Measurements from ENCODE around the gene AKT1S1.

The AKT1S1 gene

DNA sequence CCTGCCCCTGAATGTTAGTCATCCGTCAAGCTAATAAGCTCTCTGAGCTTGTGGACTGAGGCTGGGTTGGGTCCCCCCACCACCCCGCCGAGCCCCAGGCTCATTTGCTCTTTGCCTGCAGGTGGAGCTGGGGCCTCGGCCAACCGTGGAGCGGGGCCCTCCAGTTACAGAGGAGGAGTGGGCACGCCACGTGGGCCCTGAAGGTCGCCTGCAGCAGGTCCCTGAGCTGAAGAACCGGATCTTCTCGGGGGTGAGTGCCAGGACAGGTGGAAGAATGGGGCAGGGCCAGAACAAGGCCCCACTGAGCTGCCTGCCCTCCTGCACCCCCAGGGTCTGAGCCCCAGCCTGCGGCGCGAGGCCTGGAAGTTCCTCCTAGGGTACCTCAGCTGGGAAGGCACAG is 5.5 kb upstream of the AKT1S1 start:
- no peak for DNase-seq

DNA sequence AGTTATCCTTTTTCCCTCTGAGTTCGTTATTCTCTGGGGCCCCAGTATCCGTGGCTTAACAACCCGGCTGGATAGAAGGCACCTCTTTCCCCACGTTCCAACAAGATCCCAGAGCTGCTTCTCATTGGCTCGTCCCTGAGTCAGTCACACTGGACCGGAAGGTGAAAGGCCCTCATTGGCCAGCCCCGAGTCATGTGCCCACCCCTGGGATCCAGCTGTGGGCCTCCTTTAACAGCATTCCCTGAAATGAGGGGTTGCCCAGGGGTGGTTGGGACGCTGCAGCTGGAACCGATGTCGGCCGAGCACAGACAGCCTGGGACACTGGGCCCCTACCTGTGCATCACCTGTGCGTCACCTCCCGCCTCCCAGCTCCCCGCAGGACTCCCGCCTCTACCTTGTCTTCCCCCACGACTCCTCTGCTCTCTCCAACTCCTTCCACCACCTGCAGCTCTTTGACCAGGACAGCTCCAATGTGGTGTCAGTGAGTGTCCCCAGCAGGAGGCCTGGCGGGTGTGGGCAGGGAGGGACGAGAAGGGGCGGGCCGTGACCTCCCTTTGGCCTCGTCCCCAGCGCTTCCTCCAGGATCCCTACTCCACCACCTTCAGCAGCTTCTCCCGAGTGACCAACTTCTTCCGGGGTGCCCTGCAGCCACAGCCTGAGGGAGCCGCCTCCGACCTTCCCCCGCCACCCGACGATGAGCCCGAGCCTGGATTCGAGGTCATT is 4.7 kb upstream of the AKT1S1 start:
- DNase-seq: no peak

DNA sequence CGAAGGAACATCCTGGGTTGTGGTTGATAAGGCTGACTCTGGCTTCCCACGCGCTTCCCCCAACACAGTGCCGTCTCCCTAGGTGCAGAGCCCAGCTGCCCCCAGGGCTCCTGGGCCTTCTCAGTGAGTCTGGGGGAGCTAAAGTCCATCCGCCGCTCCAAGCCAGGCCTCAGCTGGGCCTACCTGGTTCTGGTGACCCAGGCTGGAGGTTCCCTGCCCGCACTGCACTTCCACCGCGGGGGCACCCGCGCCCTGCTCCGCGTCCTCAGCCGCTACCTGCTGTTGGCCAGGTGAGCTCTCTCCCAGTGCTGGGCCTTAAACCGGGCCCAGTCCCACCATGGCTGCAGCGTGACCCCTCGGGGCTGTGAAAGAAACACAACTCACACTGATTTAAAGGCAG is 4.0 kb upstream of the AKT1S1 start:
- no peak for DNase-seq

DNA sequence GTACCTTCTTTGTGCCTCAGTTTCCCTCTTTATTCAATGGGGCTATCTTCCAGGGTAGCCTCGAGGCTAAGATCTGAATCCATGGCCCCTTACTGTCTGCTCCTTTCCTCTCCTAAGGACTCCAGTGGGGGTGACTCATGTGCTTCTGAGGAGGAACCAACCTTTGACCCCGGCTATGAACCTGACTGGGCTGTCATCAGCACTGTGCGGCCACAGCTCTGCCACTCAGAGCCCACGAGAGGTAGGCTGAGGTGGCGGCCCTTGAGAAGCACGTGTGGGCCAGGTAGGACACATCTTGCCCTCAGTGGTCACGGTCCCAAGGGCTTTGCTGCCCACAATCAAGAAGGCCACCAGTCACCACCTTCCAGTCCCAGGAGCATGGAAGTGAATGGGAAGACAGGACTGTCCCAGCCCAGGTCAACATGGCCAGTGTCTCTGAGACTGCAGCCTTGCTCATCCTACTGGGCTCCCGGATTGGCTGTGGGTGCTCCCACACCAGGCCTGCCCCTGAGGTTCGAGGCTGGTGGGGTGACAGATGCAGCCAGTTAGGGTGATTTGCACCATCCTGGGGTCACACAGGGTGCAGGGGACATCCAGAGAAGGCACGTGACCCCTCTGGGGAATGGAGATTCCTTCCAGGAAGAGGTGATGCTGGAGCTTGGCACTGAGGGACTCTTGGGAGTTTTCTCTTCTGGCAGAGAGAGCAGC is 3.2 kb upstream of the AKT1S1 start:
- DNase-seq: no peak

DNA sequence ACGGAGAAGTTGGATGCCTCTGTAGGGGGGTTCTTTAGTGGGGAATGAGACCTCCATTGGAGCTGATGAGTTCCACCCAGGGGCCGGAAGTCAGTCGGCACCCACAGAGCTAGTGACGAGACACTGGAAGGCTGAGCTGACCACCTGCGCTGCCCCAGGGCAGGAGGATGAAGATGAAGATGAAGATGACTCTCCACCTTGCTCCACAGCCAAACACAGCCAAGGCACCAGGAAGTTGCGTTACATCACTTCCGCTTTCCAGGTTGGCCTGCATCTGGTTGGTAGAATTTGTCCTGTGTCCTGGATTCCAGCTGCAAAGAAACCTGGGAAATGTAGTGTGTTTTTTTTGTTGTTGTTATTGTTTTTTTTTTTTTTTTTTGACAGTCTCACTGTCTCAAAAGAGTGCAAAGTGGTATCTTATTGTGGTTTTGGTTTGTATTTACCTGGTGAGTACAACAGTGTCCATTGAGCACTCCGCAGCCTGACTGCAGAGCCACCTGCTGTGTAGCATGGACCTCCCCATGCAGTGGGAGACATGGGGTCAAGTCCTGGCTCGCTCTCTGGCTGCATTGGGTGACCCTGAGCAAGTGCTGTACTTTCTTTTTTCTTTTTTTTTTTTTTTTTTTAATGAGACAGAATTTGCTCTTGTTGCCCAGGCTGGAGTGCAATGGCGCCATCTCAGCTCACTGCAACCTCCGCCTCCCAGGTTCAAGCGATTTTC is 2.2 kb upstream of the AKT1S1 start:
- DNase-seq: no peak

DNA sequence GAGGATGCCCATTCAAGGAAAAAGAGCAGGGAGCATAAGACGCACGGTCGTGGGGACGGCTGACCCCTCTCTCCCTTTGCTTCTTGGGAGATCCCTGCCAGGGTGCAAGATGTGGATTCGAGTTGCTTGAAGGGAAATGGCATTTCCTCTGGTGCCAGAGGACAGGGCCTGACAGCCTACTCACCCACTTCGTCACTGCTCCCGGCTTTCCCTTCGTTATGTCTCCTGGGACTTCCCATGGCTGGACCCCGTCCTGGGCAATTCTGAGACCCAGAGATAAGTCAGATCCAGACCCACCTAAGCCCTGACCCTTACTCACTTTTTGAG is 1.6 kb upstream of the AKT1S1 start:
- DNase-seq: no peak

DNA sequence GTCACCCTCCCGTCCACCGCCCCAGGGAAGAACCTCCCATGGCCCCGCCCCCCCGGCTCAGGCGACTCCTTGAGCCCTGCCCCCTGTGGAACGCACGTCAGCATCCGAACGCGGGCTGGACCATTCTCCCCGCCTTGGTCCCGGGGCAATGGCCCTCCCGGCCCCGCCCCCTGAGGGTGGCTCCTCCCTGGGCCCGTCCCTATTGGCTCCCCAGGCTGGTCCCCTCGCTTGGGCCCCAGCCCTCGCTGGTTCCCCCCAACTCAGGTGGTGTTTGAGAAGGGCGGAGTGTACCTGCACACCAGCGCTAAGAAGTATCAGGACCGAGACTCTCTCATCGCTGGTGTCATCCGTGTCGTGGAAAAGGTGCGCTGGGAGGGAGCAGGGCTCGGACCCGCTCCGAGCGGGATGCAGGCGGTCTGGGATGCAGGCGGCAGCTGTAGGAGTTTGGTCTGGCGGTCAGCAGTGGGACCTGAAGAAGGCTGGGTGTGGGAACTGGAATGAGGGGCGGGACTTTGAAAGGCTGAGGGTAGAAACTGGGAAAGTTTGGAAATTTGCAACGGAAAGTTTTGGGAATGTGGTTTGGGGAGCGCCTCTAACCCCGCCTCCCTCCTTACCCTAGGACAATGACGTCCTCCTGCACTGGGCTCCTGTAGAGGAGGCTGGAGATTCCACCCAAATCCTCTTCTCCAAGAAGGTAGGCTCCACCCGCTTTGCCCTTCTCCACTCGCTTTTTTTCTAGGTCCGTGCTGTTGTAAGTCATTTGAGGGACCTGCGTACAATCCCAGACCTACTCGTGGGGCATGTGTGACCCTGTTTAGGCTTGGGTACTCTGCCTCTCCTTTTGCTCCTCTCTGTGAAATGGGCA is 956 bp upstream of the AKT1S1 start:
- DNase-seq: peak; percentile 78

DNA sequence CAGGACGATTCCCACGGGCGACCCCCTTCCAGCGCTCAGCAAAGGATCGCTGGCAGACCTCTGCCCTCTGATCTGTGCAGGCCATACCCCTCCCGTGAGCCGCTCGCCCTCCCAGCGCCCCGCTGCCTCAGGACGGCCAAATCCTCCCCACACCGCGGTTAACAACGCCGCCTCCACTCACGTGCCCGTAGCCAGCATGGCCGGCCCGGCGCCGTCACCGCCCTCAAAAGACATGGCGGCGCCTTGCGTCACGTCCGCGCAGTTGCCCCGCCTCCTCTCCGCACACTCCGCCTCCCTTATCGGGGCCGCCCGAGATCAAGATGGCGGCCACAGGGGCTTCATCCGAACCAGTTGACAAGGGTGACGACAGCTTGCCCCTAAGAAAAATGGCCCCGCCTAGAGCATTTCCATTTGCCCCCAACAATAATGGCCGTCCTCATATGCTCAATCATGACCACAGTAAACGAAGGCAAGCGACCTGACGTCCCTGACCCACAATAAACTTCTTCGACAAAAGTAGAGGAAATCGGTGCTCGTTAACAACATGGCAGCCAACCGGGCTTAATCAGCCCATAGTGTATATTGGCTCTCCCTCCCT is 634 bp downstream of the AKT1S1 start:
- peak; percentile 95 for DNase-seq

DNA sequence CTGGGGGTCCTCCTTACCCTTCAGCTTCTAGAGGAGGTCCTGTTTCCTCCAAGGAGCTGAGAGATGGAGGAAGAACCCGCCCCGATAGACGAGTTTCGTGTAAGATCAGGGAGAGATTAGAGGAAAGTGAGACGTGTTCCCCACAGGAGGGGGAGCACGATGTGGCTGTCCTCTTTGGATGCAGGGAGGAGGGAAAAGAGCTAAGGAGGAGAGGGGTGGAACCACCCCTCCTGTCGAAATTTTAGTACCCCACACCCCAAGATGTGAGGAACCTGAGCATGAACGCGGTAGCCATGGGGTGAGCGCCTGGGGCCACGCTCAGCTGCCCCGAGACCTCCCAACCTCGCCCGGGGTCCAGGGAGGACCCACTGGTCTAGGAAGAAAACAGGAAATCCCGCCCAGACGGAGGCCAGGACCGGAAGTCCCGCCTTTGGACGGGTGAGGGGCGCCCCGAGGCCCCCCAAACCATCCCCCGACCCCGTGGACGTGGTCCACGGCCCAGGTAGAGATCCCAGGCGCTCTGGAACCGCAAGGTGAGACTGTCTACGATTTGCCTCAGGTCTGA is 1.2 kb downstream of the AKT1S1 start:
- DNase-seq: peak; percentile 21

DNA sequence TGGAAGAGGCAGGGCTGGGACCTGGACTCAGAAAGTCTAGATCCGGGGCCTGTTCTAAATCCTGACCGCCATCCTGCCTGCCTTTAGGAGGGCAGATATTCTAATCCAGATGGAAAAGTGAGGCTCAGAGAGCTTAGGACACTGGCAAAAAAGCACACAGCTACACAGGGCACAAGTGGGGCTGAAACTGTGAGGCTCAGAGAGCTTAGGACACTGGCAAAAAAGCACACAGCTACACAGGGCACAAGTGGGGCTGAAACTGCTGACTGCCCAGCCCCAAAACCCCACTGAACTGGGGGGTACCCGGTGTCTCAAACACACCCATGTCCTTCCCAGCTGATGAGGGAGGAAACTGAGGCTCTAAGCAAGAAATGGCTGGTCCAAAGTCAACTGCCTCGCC is 2.0 kb downstream of the AKT1S1 start:
- DNase-seq: no peak

DNA sequence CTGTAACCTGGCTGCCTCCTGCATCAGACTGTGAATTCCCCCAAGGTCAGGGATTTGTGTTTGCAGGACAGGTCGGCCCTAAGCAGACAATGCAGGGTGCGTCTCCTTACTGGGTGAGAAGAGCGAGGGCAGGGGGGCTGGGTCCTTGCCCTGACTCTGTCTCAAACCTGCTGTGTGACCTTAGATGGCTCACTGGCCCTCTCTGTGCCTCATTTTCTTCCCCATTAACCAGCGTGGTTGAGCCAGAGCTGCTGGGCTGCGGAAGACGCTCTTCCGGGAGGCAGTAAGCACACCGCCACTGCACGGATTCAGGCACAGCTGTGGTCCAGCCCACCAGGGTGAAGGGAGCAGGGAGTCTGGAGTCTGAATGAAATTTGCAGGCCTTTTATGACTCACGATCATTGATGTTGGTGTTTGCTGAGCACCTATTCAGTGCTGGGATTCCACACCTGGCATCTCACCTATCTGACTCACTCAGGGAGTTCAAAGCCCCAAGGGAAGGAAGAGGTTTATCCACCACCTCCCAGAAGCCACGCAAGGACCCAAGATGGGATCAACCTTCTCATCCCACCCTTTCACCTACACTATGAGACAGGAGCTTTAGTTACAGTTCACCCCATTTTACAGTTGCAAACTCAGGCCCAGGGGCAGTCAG is 2.5 kb downstream of the AKT1S1 start:
- no peak for DNase-seq

DNA sequence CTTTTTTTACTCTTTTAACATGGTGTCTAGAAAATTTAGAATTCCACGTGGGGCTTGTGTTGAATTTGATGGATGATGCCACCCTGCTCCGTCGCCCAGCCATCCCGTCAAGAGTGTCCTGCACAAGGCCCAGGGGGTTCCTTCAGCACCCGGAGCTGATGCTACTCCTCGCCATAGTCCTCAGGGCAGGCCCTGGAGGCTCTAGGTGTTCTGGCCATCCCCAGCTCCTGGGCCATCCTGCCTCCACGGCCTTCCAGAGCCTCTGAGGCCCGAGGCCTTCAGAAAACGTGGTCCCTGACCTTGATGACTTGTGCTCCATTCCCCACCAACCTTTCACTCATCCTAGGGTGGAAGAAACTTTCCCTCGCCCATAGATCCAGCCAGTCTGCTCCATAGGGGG is 3.3 kb downstream of the AKT1S1 start:
- DNase-seq: no peak

DNA sequence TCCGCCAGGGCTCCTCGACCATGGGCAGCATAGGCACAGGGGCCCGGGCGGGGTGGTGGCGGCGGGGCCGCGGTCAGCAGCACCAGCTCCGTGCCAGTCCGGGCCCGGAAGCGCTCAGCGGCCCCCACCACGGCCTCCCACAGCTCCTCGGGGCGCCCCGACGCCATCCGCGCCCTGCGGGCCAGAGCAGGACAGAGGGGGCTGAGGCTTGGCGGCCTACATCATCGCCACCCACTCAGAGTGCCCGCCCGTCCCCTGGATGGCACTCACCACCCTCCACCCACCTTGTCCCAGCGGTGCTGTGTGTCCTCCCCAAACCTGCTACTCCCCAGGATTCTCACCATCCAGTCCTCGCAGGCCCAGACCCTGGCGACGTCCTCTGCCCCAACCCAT is 4.0 kb downstream of the AKT1S1 start:
- DNase-seq: no peak

DNA sequence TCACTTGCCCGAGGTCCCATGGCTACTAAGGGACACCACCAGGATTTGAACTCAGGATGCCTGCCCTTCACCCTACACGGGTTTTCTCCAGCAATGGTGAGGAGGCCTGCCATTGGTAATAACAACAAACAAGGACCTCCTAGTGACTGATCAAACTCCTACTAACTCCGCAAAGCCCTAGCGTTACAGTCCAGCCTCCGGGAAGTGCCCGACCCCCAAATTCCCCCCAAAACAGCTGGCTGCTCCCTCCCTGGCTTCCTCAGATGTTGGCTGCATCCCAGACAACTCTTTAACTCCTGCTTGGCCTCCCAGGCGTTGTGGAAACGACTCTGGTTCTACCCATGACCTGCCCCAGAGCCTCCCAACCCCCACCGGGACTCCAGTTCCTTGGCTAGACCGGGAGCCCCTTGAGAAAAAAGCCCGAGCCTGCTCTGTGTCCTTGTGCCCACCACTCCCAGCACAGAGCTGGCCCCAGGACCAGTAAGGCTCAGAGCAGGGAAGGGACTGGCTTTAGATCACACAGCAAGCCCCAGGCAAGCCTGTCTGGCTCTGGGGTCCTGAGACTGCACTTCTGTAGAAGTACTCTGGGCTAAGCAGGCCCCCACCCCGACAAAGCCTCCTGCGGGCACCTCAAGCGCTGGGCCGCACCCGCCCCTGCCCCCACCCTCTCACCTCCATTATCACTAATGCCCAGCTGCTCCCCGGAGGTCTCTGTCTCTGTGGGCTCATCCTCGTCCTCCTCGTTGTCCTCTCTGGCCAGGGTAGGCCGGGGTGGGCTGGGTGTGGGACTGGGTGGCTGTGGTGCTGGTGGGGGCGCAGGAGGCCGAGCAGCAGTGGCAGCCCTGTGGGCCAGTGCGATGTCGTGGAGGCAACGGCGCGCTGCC is 4.7 kb downstream of the AKT1S1 start:
- DNase-seq: no peak

DNA sequence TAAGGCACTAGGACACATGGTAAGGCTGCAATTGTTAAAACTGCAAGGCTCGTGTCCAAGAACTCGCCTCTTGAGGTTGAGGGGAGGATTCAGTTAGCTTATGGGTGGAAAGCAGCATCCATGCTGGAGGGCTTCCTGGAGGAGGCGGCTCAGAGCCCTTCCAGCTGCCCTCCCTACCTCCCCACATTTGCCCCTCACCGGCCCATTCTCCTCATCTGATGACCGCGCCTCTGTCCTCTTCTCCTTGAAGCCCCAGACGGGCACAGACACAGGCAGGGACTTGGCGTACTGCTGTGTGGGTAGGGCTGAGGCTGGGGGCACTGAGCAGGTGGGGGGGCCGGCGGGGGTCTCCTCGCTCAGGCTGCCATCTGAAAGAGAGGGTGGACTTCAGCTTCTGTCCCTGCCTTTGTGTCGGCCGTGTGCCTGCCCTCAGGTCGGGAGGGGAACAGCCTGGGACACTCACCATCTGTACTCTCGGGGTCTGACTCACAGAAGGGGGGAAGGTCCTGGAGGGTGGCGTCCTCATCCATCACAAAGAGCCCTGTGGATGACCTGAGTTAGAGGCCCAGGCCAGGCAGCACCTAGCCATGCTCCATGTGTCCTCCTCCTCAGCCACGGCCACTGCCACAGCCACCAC is 5.7 kb downstream of the AKT1S1 start:
- no peak for DNase-seq

DNA sequence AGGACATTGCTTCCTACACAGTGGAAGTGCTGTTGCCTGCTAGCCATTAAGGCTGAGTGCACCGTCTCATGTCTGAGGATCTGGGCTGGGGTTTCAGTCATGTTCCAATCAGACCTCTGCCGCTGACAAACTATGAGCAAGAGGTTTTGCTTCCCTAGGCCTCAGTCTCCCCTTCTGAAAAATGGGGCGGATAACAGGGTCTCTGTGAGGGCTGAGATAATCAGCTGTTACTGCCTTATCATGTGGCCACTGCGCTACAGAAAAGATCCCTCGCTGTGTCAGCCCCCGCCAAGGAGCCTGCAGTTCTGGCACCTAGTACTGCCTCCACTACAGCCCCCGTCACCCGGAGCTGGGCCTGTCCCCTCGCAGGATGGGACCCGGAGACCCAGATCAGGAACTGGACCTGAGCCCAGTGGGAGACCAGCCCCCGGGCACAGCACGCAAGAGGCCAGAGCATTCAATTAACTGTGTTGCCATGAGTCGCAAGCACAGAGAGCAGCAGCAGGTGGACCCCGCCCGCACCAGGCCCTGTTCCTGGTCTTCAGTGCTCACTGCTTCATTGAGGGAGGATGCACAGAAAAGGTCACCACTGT is 6.8 kb downstream of the AKT1S1 start:
- no peak for DNase-seq

DNA sequence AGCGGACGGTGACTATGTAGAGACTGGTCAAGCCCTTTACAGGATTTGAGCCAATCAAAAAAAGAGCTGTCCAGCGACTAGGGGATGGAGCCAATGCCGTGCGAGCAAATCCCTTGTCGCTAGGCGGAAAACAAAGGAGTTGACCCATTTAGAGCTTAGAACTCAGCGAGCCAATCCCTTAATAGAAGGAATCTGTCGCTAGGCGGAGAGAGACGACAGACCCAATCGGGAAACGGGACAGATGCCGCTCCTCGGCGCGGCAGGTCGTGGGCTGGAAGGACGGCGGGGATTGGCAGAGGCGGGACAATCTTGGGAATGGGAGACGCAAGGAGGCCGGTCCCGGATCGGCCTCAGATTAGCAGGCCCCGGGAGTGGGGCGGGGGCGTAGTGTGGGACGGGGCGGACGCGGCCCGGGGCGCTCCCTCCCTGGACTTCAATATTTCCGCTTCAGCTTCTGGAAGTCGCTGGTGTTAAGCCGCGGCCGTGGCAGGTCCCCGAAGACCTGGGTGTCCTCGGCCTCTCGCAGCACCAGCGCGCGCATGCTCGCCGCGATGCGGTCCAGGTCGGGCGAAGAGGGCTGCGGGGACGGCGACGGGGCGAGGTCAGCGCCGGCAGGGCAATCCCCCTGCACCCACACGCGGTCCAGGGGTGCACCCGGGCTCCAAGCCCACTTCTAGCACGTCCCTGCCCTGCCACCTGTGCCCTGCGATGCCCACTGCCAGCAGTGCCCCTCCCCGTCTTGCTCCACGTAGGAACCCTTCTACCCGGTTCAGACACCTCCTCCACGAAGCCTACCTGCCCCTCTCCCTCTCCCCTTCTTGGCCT is 7.5 kb downstream of the AKT1S1 start:
- DNase-seq: peak; percentile 98

DNA sequence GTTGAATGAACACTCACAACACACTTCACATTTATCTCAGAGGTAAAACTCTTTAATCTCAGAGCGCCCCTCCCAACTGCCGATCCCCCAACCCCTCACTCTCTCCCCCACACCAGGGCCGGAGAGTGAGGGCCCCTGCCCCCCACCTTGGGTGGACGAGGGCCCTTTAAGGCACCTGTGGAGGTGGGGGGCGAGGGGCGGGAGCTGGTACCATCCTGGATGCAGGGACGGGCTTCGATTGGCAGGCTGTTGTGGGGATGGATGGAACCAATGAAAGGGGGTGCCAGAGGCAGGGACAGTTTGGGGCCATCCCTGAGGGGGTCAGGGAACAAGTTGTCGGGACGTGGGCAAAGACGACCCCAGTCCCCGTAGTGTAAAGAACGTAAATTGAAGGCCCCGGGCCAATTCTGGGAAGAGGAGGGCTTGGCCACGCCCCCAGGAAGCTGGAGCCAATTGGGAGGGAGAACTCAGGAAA is 8.1 kb downstream of the AKT1S1 start:
- DNase-seq: peak; percentile 72

Measured in NCI-H1092 (cell line).